ENCODE data around the gene IGFBPL1.
"Not testable (repeated sequence)": the region's sequence is repeated elsewhere in the genome, so short reads cannot be mapped to it uniquely, and the experiment has no call there.

IGFBPL1 gene

GRCh38 chr9:38423973-38424843 is at the start of gene IGFBPL1:
Gene IGFBPL1 (minus strand): TSS chr9:38424454. CDS start chr9:38424424, 30 bp downstream.
- peak within 1 kb of the TSS; percentile 31 for H3K4me3 ChIP-seq (ENCODE audit: low read depth, low read length)

- H3K4me3 ChIP-seq (ENCODE audit: low read depth, low read length): not testable (repeated sequence)
Observed at GRCh38 chr9:38472583-38473249, 48.5 kb upstream of the IGFBPL1 start.

GRCh38 chr9:38467404-38467803 is 43.1 kb upstream of the IGFBPL1 start:
- no peak overlapping the region for H3K4me3 ChIP-seq (ENCODE audit: low read depth, low read length)

GRCh38 chr9:38453835-38454234 is 29.6 kb upstream of the IGFBPL1 start:
- no peak overlapping the region for H3K4me3 ChIP-seq (ENCODE audit: low read depth, low read length)

GRCh38 chr9:38451162-38451561 is 26.9 kb upstream of the IGFBPL1 start:
- H3K4me3 ChIP-seq (ENCODE audit: low read depth, low read length): no peak overlapping the region

- H3K4me3 ChIP-seq (ENCODE audit: low read depth, low read length): no peak overlapping the region
Observed at GRCh38 chr9:38447703-38448102, 23.4 kb upstream of the IGFBPL1 start.

GRCh38 chr9:38445154-38446043 is 21.1 kb upstream of the IGFBPL1 start:
- H3K4me3 ChIP-seq (ENCODE audit: low read depth, low read length): no peak overlapping the region

GRCh38 chr9:38443597-38443996 is 19.3 kb upstream of the IGFBPL1 start:
- H3K4me3 ChIP-seq (ENCODE audit: low read depth, low read length): no peak overlapping the region

GRCh38 chr9:38443181-38443580 is 18.9 kb upstream of the IGFBPL1 start:
- no peak overlapping the region for H3K4me3 ChIP-seq (ENCODE audit: low read depth, low read length)

GRCh38 chr9:38442473-38443096 is 18.3 kb upstream of the IGFBPL1 start:
- H3K4me3 ChIP-seq (ENCODE audit: low read depth, low read length): no peak overlapping the region

- H3K4me3 ChIP-seq (ENCODE audit: low read depth, low read length): no peak overlapping the region
Observed at GRCh38 chr9:38441347-38442085, 17.3 kb upstream of the IGFBPL1 start.

- H3K4me3 ChIP-seq (ENCODE audit: low read depth, low read length): no peak overlapping the region
Observed at GRCh38 chr9:38440516-38440915, 16.3 kb upstream of the IGFBPL1 start.

- no peak overlapping the region for H3K4me3 ChIP-seq (ENCODE audit: low read depth, low read length)
Observed at GRCh38 chr9:38439916-38440301, 15.7 kb upstream of the IGFBPL1 start.

GRCh38 chr9:38439291-38439915 is 15.1 kb upstream of the IGFBPL1 start:
- no peak overlapping the region for H3K4me3 ChIP-seq (ENCODE audit: low read depth, low read length)

GRCh38 chr9:38437193-38437823 is 13.1 kb upstream of the IGFBPL1 start:
- H3K4me3 ChIP-seq (ENCODE audit: low read depth, low read length): no peak overlapping the region

GRCh38 chr9:38436708-38437107 is 12.5 kb upstream of the IGFBPL1 start:
- H3K4me3 ChIP-seq (ENCODE audit: low read depth, low read length): no peak overlapping the region

- no peak overlapping the region for H3K4me3 ChIP-seq (ENCODE audit: low read depth, low read length)
Observed at GRCh38 chr9:38435521-38435920, 11.3 kb upstream of the IGFBPL1 start.

GRCh38 chr9:38434853-38435252 is 10.6 kb upstream of the IGFBPL1 start:
- H3K4me3 ChIP-seq (ENCODE audit: low read depth, low read length): no peak overlapping the region

GRCh38 chr9:38434365-38434764 is 10.1 kb upstream of the IGFBPL1 start:
- no peak overlapping the region for H3K4me3 ChIP-seq (ENCODE audit: low read depth, low read length)

Data from iPS-11a (cell line).